ENCODE data around the gene MDGA2. TPM values are rescaled to one million over a fixed set of nuclear protein-coding genes. Genes with fewer than 3 reads are reported as not detected.

The MDGA2 gene
- total and polyA plus RNA-seq, 9 of the 15 experiments (the other 6 are each of a cell fraction or from before 2014, with no cell fraction given), result 0.01 to 0.18 (median 0.03) TPM; not detected in 5

DNA sequence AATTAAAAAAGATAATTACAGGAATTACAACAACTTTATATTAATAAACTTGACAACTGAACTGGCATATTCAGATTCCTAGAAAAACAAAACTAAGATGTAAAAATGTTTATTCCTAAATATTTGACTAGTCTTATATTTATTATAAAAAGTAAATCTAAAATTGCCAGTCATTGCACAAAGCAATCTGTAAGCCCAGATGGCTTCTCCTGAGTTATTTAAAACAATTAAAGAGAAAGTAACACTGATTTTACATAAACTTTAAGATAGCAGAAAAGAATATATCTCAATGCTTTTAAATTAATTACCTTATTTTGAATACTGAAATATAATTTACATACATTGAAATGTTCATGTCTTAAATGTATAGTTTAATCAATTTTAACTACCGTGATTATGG, 589.7 kb downstream of the MDGA2 start:
- intact Hi-C loops (cut with micrococcal nuclease) (no loop called here), in situ Hi-C loops (cut with MboI) (no loop called here)
- Histone ChIP-seq H3K9me3 (replicated peaks; ENCODE audit: control insufficient read depth, insufficient read depth, low read depth, low read length) (no peaks in the 10 kb centered on the region), H4K20me1 (replicated peaks; ENCODE audit: control insufficient read depth, insufficient read depth, low read length) (no peaks in the 10 kb centered on the region), H3K27ac (ENCODE audit: extremely low read depth, low read depth, low read length) (no peak overlapping the region), H3K36me3 (ENCODE audit: control insufficient read depth, insufficient read depth, low read length) (no peaks in the 10 kb centered on the region), H3K4me3 (no peak overlapping the region), H3K27me3 (ENCODE audit: control insufficient read depth in 2 of 2, insufficient read depth in 2 of 2, low read length in 2 of 2) (no peaks in the 10 kb centered on the region), H3K79me2 (ENCODE audit: control insufficient read depth, insufficient read depth, low read length) (no peaks in the 10 kb centered on the region), H2AFZ (ENCODE audit: low read depth, low read length) (no peak overlapping the region), H3K4me1 (replicated peaks in 1 of 2; ENCODE audit: control insufficient read depth in 2 of 2, insufficient read depth in 2 of 2, low read length in 2 of 2) (no peaks in the 10 kb centered on the region), H3K9ac (ENCODE audit: insufficient read depth in 1 of 2, low read depth in 2 of 2, low read length in 2 of 2) (no peak overlapping the region), H3K9me1 (ENCODE audit: control insufficient read depth, insufficient read depth, low read length) (no peaks in the 10 kb centered on the region), H3K4me2 (ENCODE audit: insufficient read depth, low read length) (no peak overlapping the region)
- WGBS (ENCODE audit: insufficient coverage, low coverage, missing lambda C conversion rate), result 0% methylated on average over 1 of the region's 1 CpG
- no peak for ATAC-seq
- FAIRE-seq, result no peak
- POLR2A ChIA-PET, result no interaction called here
- CTCF ChIA-PET (ENCODE audit: low intra/inter-chr PET ratio), result no interaction called here
- no TSS peak for BruUV-seq (replicated peaks)
- TF ChIP-seq NR2F6 (CRISPR knock-in tag; IDR thresholded peaks at IDR 0.05) (no peak), FOXJ2 (tag; IDR thresholded peaks at IDR 0.05) (no peak), E2F3 (CRISPR knock-in tag; IDR thresholded peaks at IDR 0.05) (no peak), ZNF174 (CRISPR knock-in tag; IDR thresholded peaks at IDR 0.05) (no peak), HMG20A (CRISPR knock-in tag; conservative IDR thresholded peaks at IDR 0.05) (no peak)
- TF ChIP-seq, protein P1, sequence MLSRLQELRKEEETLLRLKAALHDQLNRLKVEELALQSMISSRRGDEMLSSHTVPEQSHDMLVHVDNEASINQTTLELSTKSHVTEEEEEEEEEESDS (CRISPR knock-in tag; IDR thresholded peaks at IDR 0.05), result no peak
- no peak for DNase-seq (ENCODE audit: extremely low read depth in 1 of 4, low spot score in 3 of 4)

DNA sequence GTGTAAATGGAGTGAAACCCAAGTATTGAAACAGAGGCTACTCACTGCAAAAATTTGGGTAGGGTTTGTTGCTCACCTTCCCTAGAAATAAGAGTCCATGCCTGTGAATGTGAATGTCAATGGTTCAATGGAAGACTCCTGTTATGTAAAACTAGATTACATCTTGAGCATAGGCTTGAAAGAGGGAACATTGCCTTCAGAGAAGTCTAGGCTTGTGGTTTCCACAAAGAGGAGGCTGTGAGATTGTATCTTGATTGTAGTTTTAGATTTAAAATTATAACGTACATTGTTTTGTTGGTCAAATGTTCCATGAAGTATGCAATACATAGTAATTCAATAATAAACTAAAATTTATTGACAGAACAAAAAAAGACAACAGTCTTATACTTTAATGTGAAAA, 610.1 kb downstream of the MDGA2 start:
- Histone ChIP-seq H3K4me2 (ENCODE audit: insufficient read depth, low read length) (no peak overlapping the region), H3K9me3 (replicated peaks; ENCODE audit: control insufficient read depth, insufficient read depth, low read depth, low read length) (no peaks in the 10 kb centered on the region), H3K27ac (ENCODE audit: extremely low read depth, low read depth, low read length) (no peak overlapping the region), H3K27me3 (ENCODE audit: control insufficient read depth in 2 of 2, insufficient read depth in 2 of 2, low read length in 2 of 2) (no peaks in the 10 kb centered on the region), H3K4me3 (no peak overlapping the region), H3K79me2 (ENCODE audit: control insufficient read depth, insufficient read depth, low read length) (no peaks in the 10 kb centered on the region), H3K36me3 (ENCODE audit: control insufficient read depth, insufficient read depth, low read length) (no peaks in the 10 kb centered on the region), H3K9me1 (ENCODE audit: control insufficient read depth, insufficient read depth, low read length) (no peaks in the 10 kb centered on the region), H3K4me1 (replicated peaks in 1 of 2; ENCODE audit: control insufficient read depth in 2 of 2, insufficient read depth in 2 of 2, low read length in 2 of 2) (no peaks in the 10 kb centered on the region), H4K20me1 (replicated peaks; ENCODE audit: control insufficient read depth, insufficient read depth, low read length) (no peaks in the 10 kb centered on the region), H3K9ac (ENCODE audit: insufficient read depth in 1 of 2, low read depth in 2 of 2, low read length in 2 of 2) (no peak overlapping the region), H2AFZ (ENCODE audit: low read depth, low read length) (no peak overlapping the region)
- no peak for DNase-seq (ENCODE audit: extremely low read depth in 1 of 4, low spot score in 3 of 4)
- in situ Hi-C loops (cut with MboI) (no loop called here), intact Hi-C loops (cut with micrococcal nuclease) (no loop called here)
- FAIRE-seq, result no peak
- no peak for ATAC-seq
- ChIA-PET POLR2A (no interaction called here), CTCF (ENCODE audit: low intra/inter-chr PET ratio) (no interaction called here)
- BruUV-seq (replicated peaks), result no TSS peak
- WGBS (ENCODE audit: insufficient coverage, low coverage, missing lambda C conversion rate), result 0% methylated on average over 1 of the region's 1 CpG
- TF ChIP-seq HNRNPL (IDR thresholded peaks at IDR 0.05; ENCODE audit: low read depth, low read length), result no peak
- TF ChIP-seq ZBTB17 (CRISPR knock-in tag; IDR thresholded peaks at IDR 0.05), result no peak
- no peak for TF ChIP-seq XRCC4 (IDR thresholded peaks at IDR 0.05; ENCODE audit: extremely low read depth, insufficient read depth, insufficient read length)
- no peak for TF ChIP-seq ZNF175 (CRISPR knock-in tag; IDR thresholded peaks at IDR 0.05; ENCODE audit: low read depth)
- TF ChIP-seq U2AF1 (optimal IDR thresholded peaks at IDR 0.05; ENCODE audit: low read depth, low read length), result no peak
- TF ChIP-seq, protein P2, sequence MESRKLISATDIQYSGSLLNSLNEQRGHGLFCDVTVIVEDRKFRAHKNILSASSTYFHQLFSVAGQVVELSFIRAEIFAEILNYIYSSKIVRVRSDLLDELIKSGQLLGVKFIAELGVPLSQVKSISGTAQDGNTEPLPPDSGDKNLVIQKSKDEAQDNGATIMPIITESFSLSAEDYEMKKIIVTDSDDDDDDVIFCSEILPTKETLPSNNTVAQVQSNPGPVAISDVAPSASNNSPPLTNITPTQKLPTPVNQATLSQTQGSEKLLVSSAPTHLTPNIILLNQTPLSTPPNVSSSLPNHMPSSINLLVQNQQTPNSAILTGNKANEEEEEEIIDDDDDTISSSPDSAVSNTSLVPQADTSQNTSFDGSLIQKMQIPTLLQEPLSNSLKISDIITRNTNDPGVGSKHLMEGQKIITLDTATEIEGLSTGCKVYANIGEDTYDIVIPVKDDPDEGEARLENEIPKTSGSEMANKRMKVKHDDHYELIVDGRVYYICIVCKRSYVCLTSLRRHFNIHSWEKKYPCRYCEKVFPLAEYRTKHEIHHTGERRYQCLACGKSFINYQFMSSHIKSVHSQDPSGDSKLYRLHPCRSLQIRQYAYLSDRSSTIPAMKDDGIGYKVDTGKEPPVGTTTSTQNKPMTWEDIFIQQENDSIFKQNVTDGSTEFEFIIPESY (CRISPR knock-in tag; IDR thresholded peaks at IDR 0.05), result no peak
- TF ChIP-seq, protein P3, sequence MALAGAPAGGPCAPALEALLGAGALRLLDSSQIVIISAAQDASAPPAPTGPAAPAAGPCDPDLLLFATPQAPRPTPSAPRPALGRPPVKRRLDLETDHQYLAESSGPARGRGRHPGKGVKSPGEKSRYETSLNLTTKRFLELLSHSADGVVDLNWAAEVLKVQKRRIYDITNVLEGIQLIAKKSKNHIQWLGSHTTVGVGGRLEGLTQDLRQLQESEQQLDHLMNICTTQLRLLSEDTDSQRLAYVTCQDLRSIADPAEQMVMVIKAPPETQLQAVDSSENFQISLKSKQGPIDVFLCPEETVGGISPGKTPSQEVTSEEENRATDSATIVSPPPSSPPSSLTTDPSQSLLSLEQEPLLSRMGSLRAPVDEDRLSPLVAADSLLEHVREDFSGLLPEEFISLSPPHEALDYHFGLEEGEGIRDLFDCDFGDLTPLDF (CRISPR knock-in tag; IDR thresholded peaks at IDR 0.05), result no peak
- no peak for TF ChIP-seq MCM2 (IDR thresholded peaks at IDR 0.05; ENCODE audit: low read depth)

Data from K562 (cell line).